ENCODE data around the gene KCNMA1. TPM values are rescaled to one million over a fixed set of nuclear protein-coding genes. Genes with fewer than 3 reads are reported as not detected.

KCNMA1 gene
- total RNA-seq, 1 experiment from 2014 or later: 0.49 TPM

DNA sequence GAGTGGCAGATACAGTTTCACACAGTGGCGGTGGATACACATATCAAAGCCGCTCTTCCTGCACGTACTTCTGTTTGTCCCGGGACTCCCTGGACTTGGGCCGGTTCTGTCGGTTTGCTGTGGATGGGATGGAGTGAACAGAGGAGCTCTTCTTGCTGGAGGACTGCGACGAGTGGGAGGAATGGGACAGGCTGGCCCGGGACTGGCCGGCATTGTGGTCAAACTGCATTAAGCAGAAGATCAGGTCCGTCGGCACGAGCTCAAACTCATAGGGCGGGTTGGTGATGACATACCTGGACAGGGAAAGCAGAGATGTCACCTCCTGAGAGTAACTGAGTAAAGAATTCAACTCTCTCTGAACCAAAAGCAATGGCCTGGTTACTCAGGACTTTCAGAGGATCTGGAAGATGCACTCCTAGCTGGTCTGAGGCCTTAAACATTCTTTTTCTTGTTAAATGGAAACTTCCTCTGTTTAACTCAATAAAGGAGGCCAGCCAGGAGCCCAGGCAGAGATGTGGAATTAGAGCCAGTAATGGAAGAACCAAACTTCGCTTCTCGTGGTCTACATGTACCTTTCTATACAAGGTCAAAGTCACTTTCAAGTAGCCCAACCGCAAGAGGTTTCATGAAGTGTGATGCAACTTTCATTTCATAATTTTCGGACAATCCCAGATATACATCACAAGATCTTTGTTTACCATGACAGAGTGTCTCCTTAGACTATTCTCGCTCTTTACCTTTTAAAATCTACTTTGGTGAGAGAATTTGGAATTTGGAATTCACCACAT is 750.2 kb downstream of the KCNMA1 start:
- Histone ChIP-seq H3K27ac (ENCODE audit: low read depth, low read length) (no peak overlapping the region), H3K9me2 (ENCODE audit: insufficient read depth) (no peaks in the 10 kb centered on the region), H3K27me3 (ENCODE audit: insufficient read depth, low read length) (peaks cover 16% of the 10 kb centered on the region), H3K79me2 (ENCODE audit: insufficient read depth, low read length) (no peaks in the 10 kb centered on the region), H3K9me3 (ENCODE audit: control insufficient read depth in 1 of 2, insufficient read depth in 1 of 2, low read depth in 1 of 2, low read length in 2 of 2) (no peaks in the 10 kb centered on the region), H4K20me1 (ENCODE audit: insufficient read depth) (no peaks in the 10 kb centered on the region), H3K36me3 (ENCODE audit: control insufficient read depth in 1 of 2, insufficient read depth in 2 of 2, low read length in 2 of 2) (no peaks in the 10 kb centered on the region), H3K4me1 (ENCODE audit: control insufficient read depth in 1 of 2, insufficient read depth in 2 of 2, low read length in 2 of 2) (no peaks in the 10 kb centered on the region), H2AFZ (ENCODE audit: low read depth, low read length, poor library complexity, severe bottlenecking) (no peak overlapping the region), H3K9ac (ENCODE audit: low read length) (no peak overlapping the region), H3K4me3 (replicated peaks in 1 of 2; ENCODE audit: low read depth in 1 of 2, low read length in 2 of 2) (no peak overlapping the region), H3K4me2 (ENCODE audit: low read length) (no peak overlapping the region)
- DNase-seq (ENCODE audit: low read depth, low spot score) (no peak), ATAC-seq (no peak)
- no TSS peak for BruUV-seq (replicated peaks)
- ChIA-PET RAD21 (ENCODE audit: low non-redundant PET in 1 of 2, low total read pairs in 2 of 2, uncharacterized antibody in 2 of 2, unreplicated experiment in 2 of 2) (no interaction called here), POLR2A (no interaction called here), CTCF (no interaction called here)
- TF ChIP-seq ZFX (IDR thresholded peaks at IDR 0.05): no peak
- no peak for TF ChIP-seq POLR2A (IDR thresholded peaks at IDR 0.05; ENCODE audit: borderline replicate concordance, extremely low read depth, insufficient read depth, insufficient read length)
- TF ChIP-seq SP1 (IDR thresholded peaks at IDR 0.05; ENCODE audit: low read depth): no peak
- no peak for TF ChIP-seq RAD21 (IDR thresholded peaks at IDR 0.05; ENCODE audit: low read depth)
- no peak for TF ChIP-seq TCF7L2 (IDR thresholded peaks at IDR 0.05; ENCODE audit: borderline replicate concordance, extremely low read depth, insufficient read depth, insufficient read length)
- TF ChIP-seq, protein P1, sequence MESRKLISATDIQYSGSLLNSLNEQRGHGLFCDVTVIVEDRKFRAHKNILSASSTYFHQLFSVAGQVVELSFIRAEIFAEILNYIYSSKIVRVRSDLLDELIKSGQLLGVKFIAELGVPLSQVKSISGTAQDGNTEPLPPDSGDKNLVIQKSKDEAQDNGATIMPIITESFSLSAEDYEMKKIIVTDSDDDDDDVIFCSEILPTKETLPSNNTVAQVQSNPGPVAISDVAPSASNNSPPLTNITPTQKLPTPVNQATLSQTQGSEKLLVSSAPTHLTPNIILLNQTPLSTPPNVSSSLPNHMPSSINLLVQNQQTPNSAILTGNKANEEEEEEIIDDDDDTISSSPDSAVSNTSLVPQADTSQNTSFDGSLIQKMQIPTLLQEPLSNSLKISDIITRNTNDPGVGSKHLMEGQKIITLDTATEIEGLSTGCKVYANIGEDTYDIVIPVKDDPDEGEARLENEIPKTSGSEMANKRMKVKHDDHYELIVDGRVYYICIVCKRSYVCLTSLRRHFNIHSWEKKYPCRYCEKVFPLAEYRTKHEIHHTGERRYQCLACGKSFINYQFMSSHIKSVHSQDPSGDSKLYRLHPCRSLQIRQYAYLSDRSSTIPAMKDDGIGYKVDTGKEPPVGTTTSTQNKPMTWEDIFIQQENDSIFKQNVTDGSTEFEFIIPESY (IDR thresholded peaks at IDR 0.05; ENCODE audit: extremely low read depth, insufficient replicate concordance, low read length): no peak
- TF ChIP-seq, protein P2, sequence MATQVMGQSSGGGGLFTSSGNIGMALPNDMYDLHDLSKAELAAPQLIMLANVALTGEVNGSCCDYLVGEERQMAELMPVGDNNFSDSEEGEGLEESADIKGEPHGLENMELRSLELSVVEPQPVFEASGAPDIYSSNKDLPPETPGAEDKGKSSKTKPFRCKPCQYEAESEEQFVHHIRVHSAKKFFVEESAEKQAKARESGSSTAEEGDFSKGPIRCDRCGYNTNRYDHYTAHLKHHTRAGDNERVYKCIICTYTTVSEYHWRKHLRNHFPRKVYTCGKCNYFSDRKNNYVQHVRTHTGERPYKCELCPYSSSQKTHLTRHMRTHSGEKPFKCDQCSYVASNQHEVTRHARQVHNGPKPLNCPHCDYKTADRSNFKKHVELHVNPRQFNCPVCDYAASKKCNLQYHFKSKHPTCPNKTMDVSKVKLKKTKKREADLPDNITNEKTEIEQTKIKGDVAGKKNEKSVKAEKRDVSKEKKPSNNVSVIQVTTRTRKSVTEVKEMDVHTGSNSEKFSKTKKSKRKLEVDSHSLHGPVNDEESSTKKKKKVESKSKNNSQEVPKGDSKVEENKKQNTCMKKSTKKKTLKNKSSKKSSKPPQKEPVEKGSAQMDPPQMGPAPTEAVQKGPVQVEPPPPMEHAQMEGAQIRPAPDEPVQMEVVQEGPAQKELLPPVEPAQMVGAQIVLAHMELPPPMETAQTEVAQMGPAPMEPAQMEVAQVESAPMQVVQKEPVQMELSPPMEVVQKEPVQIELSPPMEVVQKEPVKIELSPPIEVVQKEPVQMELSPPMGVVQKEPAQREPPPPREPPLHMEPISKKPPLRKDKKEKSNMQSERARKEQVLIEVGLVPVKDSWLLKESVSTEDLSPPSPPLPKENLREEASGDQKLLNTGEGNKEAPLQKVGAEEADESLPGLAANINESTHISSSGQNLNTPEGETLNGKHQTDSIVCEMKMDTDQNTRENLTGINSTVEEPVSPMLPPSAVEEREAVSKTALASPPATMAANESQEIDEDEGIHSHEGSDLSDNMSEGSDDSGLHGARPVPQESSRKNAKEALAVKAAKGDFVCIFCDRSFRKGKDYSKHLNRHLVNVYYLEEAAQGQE (IDR thresholded peaks at IDR 0.05; ENCODE audit: low read depth): no peak
- TF ChIP-seq ELF1 (IDR thresholded peaks at IDR 0.05; ENCODE audit: borderline replicate concordance, low read depth): no peak
- no peak for TF ChIP-seq SRF (IDR thresholded peaks at IDR 0.05; ENCODE audit: low read depth)
- TF ChIP-seq ZNF274 (IDR thresholded peaks at IDR 0.05; ENCODE audit: low read depth, low read length): no peak
- no peak for TF ChIP-seq EGR1 (IDR thresholded peaks at IDR 0.05; ENCODE audit: low read depth)
- TF ChIP-seq, protein P3, sequence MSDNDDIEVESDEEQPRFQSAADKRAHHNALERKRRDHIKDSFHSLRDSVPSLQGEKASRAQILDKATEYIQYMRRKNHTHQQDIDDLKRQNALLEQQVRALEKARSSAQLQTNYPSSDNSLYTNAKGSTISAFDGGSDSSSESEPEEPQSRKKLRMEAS (IDR thresholded peaks at IDR 0.05): no peak
- no peak for TF ChIP-seq CEBPB (IDR thresholded peaks at IDR 0.05; ENCODE audit: low read depth)
- TF ChIP-seq EZH2 (IDR thresholded peaks at IDR 0.05): no peak
- no peak for TF ChIP-seq FOSL1 (IDR thresholded peaks at IDR 0.05; ENCODE audit: low read depth)
- no peak for TF ChIP-seq POLR2AphosphoS5 (IDR thresholded peaks at IDR 0.05; ENCODE audit: low read depth, low read length)
- intact Hi-C loops (cut with micrococcal nuclease): no loop called here

All from HCT116 (cell line).